B cell (primary cell): ENCODE measurements around the gene NUBP2. TPM values are rescaled to one million over a fixed set of nuclear protein-coding genes. Genes with fewer than 3 reads are reported as not detected.

Source experiments
- ATAC-seq: fragments of 200-7000 bp; cut with Tn5 transposase; one replicate; pipeline ENCODE4 v1.10.0; 2021; ENCODE audit warnings: low read depth, mild to moderate bottlenecking, moderate number of reproducible peaks, moderate library complexity
- CTCF ChIA-PET: fragments of 350-600 bp; sonication (Branson Sonifier 250); formaldehyde crosslinking; loops from one replicate; lab custom pipeline; 2021; ENCODE audit warnings: antibody characterized with exemption, inconsistent platforms; lab: Charles Lee
- POLR2A ChIA-PET: fragments of 350-600 bp; sonication (Branson Sonifier 250); formaldehyde crosslinking; loops from one replicate; lab custom pipeline; 2021; ENCODE audit warnings: antibody characterized with exemption; lab: Charles Lee
- DNase-seq: peaks from one replicate; pipeline ENCODE4 v3.0.0; 2013
- H2AFZ ChIP-seq: 2 replicates; pipeline ENCODE4 v1.6.1; 2012; ENCODE audit warnings: mild to moderate bottlenecking, low read depth, low read length; ENCODE audit not compliant: insufficient read depth, poor library complexity, severe bottlenecking
- H3K27ac ChIP-seq, 2 donors: 1 replicate in 1 of 2; 2 replicates in 1 of 2; pipeline ENCODE4 v1.5.1; 2012 to 2013; ENCODE audit warnings: low read length in 2 of 2, mild to moderate bottlenecking in 2 of 2, moderate library complexity in 1 of 2
- H3K27me3 ChIP-seq, 4 experiments: fragments of 200-600 bp in 1 of 4; sonication (generic) in 1 of 4; replicated peaks in 1 of 4; 1 replicate in 2 of 4; 2 replicates in 2 of 4; pipeline versions ENCODE4 v1.6.1 to v1.7.0; 2013 to 2016; ENCODE audit warnings: low read length in 3 of 4, mild to moderate bottlenecking in 2 of 4, mixed read lengths in 1 of 4, moderate library complexity in 1 of 4; ENCODE audit not compliant: insufficient read depth in 4 of 4, control insufficient read depth in 3 of 4; ENCODE audit errors: control extremely low read depth in 1 of 4
- H3K36me3 ChIP-seq, 2 experiments: replicated peaks in 1 of 2; 1 replicate in 1 of 2; 2 replicates in 1 of 2; pipeline versions ENCODE4 v1.6.1 to v1.7.1; 2013; ENCODE audit warnings: low read length in 1 of 2; ENCODE audit not compliant: insufficient read depth in 2 of 2, control insufficient read depth in 1 of 2; ENCODE audit errors: control extremely low read depth in 1 of 2, extremely low read depth in 1 of 2
- H3K4me1 ChIP-seq, 2 donors: fragments of 200-600 bp in 1 of 2; sonication (generic) in 1 of 2; 1 replicate in 1 of 2; 2 replicates in 1 of 2; pipeline versions ENCODE4 v1.5.1 to v1.6.1; 2013 to 2017; ENCODE audit warnings: low read length in 2 of 2; ENCODE audit not compliant: control insufficient read depth in 2 of 2, insufficient read depth in 2 of 2
- H3K4me2 ChIP-seq: replicated peaks from 2 replicates; pipeline ENCODE3; 2012; ENCODE audit warnings: mild to moderate bottlenecking, low read depth, low read length; ENCODE audit not compliant: poor library complexity, severe bottlenecking
- H3K4me3 ChIP-seq, 5 experiments: fragments of 200-600 bp in 1 of 5; sonication (generic) in 1 of 5; 1 replicate in 3 of 5; 2 replicates in 2 of 5; pipeline versions ENCODE4 v1.5.1 to v1.7.0; 2011 to 2016; ENCODE audit warnings: low read length in 4 of 5, mild to moderate bottlenecking in 4 of 5, low read depth in 2 of 5, control low read depth in 1 of 5, moderate library complexity in 1 of 5; ENCODE audit not compliant: insufficient read depth in 1 of 5; ENCODE audit errors: control extremely low read depth in 1 of 5, extremely low read depth in 1 of 5
- H3K79me2 ChIP-seq: fragments of 200-600 bp; sonication (generic); one replicate; pipeline ENCODE4 v1.6.0; 2016; ENCODE audit warnings: low read length; ENCODE audit not compliant: control insufficient read depth, insufficient read depth
- H3K9ac ChIP-seq: fragments of 200-600 bp; sonication (generic); 2 replicates; pipeline ENCODE4 v1.6.1; 2017; ENCODE audit warnings: mild to moderate bottlenecking, low read length, moderate library complexity
- H3K9me3 ChIP-seq, 3 donors: one replicate each; pipeline versions ENCODE4 v1.6.1 to v1.7.1; 2013; ENCODE audit warnings: low read length in 2 of 3; ENCODE audit not compliant: control insufficient read depth in 2 of 3, insufficient read depth in 1 of 3; ENCODE audit errors: control extremely low read depth in 1 of 3
- H4K20me1 ChIP-seq: 2 replicates; pipeline ENCODE4 v1.6.0; 2012; ENCODE audit warnings: mild to moderate bottlenecking, low read length; ENCODE audit not compliant: insufficient read depth, control insufficient read depth, poor library complexity, severe bottlenecking
- H3K27ac Mint-ChIP-seq: one replicate; pipeline ENCODE4 v1.8.0; 2021; ENCODE audit warnings: mixed read lengths
- H3K27me3 Mint-ChIP-seq: one replicate; pipeline ENCODE4 v1.8.0; 2021; ENCODE audit warnings: mixed read lengths
- H3K4me1 Mint-ChIP-seq: one replicate; pipeline ENCODE4 v1.8.0; 2021; ENCODE audit warnings: mixed read lengths
- H3K4me3 Mint-ChIP-seq: one replicate; pipeline ENCODE4 v1.8.0; 2021; ENCODE audit warnings: mixed read lengths
- H3K9me3 Mint-ChIP-seq: one replicate; pipeline ENCODE4 v1.8.0; 2022; ENCODE audit warnings: mixed read lengths; ENCODE audit not compliant: insufficient read depth
- EZH2 ChIP-seq: IDR thresholded peaks from 2 replicates; pipeline ENCODE4 v1.6.1; 2012; ENCODE audit warnings: borderline replicate concordance, low read depth, mild to moderate bottlenecking, moderate library complexity, low read length; ENCODE audit not compliant: insufficient read depth, poor library complexity, severe bottlenecking
- WGBS: methylation state at CpG from one replicate; pipeline ENCODE4 v1.1.5; 2013; ENCODE audit warnings: missing lambda C conversion rate; ENCODE audit not compliant: insufficient coverage; 5-methylcytosine and 5-hydroxymethylcytosine counted together
- intact Hi-C: fragments of 100-400 bp; cut with micrococcal nuclease; formaldehyde crosslinking; loops from one replicate; pipeline ENCODE4 v1.10.0; 2022
- polyA plus RNA-seq: library from polyadenylated mRNA; depleted of rRNA; stranded (reverse); fragments of >200 nt; gene quantifications from 2 replicates; pipeline ENCODE4 v1.2.3, GENCODE V29; 2012
- total RNA-seq, 2 donors: library from RNA; stranded (reverse); fragments of 120-200 nt in 1 of 2; gene quantifications; 1 replicate in 1 of 2; 2 replicates in 1 of 2; pipeline versions ENCODE4 v1.2.3 to v1.2.4, GENCODE V29; 2013 to 2022
- TF ChIP-seq, protein P1 (sequence below): fragments of 200-600 bp; IDR thresholded peaks from one replicate; pipeline ENCODE4 v1.8.0; 2022; ENCODE audit warnings: antibody characterized with exemption, mild to moderate bottlenecking

The NUBP2 gene
- total and polyA plus RNA-seq, 2 donors (not counting 1 experiment from before 2014, with no cell fraction given): 50.2 to 71.7 TPM

DNA sequence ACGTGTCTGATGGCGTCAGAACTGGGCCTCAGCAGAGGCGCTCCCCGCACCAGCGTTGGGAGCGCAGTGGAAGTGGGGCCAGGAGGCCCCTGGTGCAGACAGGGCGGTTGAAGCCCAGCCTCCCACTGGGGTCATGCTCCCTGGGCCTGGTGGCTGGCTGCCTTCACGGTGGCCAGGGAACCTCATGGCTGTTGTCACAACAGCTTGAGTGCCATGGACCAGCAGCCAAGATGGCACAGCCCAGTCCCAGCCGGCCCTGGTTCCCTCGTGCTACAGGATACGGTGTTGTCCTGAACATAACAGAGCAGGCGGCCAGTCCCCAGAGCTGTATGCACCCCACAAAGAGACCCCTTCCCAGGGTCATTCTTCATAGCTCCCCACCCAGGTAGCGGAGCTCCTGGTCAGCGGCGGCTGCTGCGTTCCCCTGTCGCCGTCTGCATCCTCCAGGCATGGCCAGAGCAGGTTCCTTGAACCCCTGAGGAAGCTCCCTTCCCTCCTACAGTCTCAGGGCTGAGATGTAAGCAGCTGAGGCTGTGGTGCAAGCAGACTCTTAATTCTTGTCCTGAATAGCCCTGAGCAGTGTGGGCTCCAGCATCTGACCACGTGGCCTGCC lies 41.1 kb upstream of the NUBP2 start:
- H3K27ac ChIP-seq: no peak overlapping the region
- TF ChIP-seq, protein P1, sequence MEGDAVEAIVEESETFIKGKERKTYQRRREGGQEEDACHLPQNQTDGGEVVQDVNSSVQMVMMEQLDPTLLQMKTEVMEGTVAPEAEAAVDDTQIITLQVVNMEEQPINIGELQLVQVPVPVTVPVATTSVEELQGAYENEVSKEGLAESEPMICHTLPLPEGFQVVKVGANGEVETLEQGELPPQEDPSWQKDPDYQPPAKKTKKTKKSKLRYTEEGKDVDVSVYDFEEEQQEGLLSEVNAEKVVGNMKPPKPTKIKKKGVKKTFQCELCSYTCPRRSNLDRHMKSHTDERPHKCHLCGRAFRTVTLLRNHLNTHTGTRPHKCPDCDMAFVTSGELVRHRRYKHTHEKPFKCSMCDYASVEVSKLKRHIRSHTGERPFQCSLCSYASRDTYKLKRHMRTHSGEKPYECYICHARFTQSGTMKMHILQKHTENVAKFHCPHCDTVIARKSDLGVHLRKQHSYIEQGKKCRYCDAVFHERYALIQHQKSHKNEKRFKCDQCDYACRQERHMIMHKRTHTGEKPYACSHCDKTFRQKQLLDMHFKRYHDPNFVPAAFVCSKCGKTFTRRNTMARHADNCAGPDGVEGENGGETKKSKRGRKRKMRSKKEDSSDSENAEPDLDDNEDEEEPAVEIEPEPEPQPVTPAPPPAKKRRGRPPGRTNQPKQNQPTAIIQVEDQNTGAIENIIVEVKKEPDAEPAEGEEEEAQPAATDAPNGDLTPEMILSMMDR: no peak
- TF ChIP-seq EZH2: no peak
- H3K36me3 ChIP-seq: peaks cover 0 to 41% of the 10 kb centered on the region in 2 experiments
- ChIA-PET CTCF (no interaction called here), POLR2A (no interaction called here)
- no peak overlapping the region for H3K9ac ChIP-seq
- no peak overlapping the region for H3K4me3 ChIP-seq
- Mint-ChIP-seq H3K4me3 (no peak overlapping the region), H3K4me1 (no peaks in the 10 kb centered on the region), H3K9me3 (no peaks in the 10 kb centered on the region), H3K27me3 (no peaks in the 10 kb centered on the region), H3K27ac (no peak overlapping the region)
- peaks cover 52% of the 10 kb centered on the region for H3K79me2 ChIP-seq
- H3K4me2 ChIP-seq: no peak overlapping the region
- H2AFZ ChIP-seq: no peak overlapping the region
- 99% methylated on average over 19 of the region's 19 CpGs for WGBS
- intact Hi-C loops: no loop called here
- DNase-seq (no peak), ATAC-seq (no peak)
- peaks cover 67% of the 10 kb centered on the region for H4K20me1 ChIP-seq
- no peaks in the 10 kb centered on the region for H3K4me1 ChIP-seq
- H3K9me3 ChIP-seq: peaks cover 0 to 31% (median 0%) of the 10 kb centered on the region in 3 donors
- H3K27me3 ChIP-seq: no peaks in the 10 kb centered on the region
